ENCODE results near the gene LINGO3. TPM values are rescaled to one million over a fixed set of nuclear protein-coding genes. Genes with fewer than 3 reads are reported as not detected.

Gene LINGO3
- total and polyA plus RNA-seq, 2 experiments from 2014 or later = 0.29 to 0.45 TPM

DNA sequence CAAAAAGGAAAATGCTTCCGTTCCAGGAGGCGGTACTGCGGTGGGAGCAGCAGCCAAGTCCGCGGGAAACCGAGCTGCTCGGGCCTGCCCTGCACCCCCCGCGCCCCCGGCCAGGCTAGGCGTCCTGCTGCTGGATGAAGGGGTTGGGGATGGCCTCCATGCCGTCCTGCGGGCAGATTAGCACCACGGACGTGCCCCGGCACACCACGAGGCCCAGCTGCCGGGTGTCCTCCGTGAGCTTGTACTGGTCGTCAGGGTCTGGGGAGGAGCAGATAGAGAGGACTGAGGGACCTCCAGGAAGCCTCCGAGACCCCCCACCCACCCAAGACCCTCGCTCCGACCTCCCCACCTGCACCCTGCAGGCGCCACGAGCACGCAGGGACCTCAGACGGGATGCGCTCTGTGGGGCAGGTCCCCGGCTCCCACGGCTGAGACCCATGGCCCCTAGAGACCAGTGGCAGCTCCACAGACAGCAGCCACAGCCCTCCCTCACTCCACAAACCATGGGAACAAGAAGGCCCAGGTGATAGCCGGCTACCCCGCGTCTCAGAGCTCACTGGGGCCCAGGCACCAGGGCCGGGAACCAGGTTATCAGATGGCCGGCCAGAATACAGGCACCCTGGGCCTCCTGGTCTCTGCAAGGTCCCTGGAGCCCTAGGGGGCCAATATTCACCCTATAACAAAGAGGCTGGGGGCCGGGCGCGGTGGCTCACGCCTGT, 13.8 kb upstream of the LINGO3 start (continued):
- TF ChIP-seq, protein P1, sequence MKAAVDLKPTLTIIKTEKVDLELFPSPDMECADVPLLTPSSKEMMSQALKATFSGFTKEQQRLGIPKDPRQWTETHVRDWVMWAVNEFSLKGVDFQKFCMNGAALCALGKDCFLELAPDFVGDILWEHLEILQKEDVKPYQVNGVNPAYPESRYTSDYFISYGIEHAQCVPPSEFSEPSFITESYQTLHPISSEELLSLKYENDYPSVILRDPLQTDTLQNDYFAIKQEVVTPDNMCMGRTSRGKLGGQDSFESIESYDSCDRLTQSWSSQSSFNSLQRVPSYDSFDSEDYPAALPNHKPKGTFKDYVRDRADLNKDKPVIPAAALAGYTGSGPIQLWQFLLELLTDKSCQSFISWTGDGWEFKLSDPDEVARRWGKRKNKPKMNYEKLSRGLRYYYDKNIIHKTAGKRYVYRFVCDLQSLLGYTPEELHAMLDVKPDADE (IDR thresholded peaks at IDR 0.05) = no peak
- no peak for TF ChIP-seq EZH2 (IDR thresholded peaks at IDR 0.05; ENCODE audit: low read depth, unreplicated experiment)
- TF ChIP-seq EZH2phosphoT487 (IDR thresholded peaks at IDR 0.05; ENCODE audit: unreplicated experiment) = no peak
- no peak for TF ChIP-seq REST (IDR thresholded peaks at IDR 0.05; ENCODE audit: unreplicated experiment)
- TF ChIP-seq JUNB (IDR thresholded peaks at IDR 0.05; ENCODE audit: unreplicated experiment) = no peak
- TF ChIP-seq CREB1 (CRISPR knock-in tag; IDR thresholded peaks at IDR 0.05; ENCODE audit: low read depth) = no peak
- no peak for TF ChIP-seq ZNF331 (CRISPR knock-in tag; IDR thresholded peaks at IDR 0.05; ENCODE audit: low read depth)

DNA sequence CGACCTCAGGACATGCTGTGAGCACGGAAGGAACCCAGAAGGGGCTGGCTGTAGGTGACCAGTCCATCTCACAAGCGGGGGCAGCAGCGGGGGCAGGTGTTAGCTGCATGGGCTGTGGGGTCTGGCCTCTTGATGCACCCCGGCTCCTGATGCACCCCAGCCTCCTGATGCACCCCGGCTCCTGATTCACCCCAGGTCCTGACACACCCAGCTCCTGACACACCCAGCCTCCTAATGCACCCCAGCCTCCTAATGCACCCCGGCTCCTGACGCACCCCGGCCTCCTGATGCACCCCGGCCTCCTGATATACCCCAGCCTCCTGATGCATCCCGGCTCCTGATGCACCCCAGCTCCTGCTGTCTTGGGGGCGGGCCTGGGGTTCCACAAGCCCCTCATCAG, 13.0 kb upstream of the LINGO3 start:
- ATAC-seq (no peak), DNase-seq (ENCODE audit: low spot score) (no peak)
- peaks cover 3% of the 10 kb centered on the region; the same call in 2 of the 3 replicates for H3K4me1 Mint-ChIP-seq
- H3K4me2 ChIP-seq = no peak overlapping the region
- no peaks in the 10 kb centered on the region for H3K36me3 ChIP-seq (ENCODE audit: insufficient read depth)
- H3K27ac Mint-ChIP-seq = no peak overlapping the region
- peaks cover 8% of the 10 kb centered on the region for H3K27me3 Mint-ChIP-seq (ENCODE audit: insufficient read depth, low read depth, poor library complexity)
- no peaks in the 10 kb centered on the region for H3K9me3 Mint-ChIP-seq
- no peak overlapping the region for H2AFZ ChIP-seq
- H3K79me2 ChIP-seq (replicated peaks; ENCODE audit: insufficient read depth) = peaks cover 3% of the 10 kb centered on the region; the same call in 1 of the 2 replicates
- H3F3A ChIP-seq (replicated peaks; ENCODE audit: low read depth) = no peaks in the 10 kb centered on the region
- H3K36me3 Mint-ChIP-seq (ENCODE audit: low read depth) = peaks cover 18% of the 10 kb centered on the region
- no peaks in the 10 kb centered on the region for H3K4me1 ChIP-seq (ENCODE audit: insufficient read depth)
- no peak overlapping the region for H3K27ac ChIP-seq (ENCODE audit: low read depth)
- H3K4me3 ChIP-seq = no peak overlapping the region
- no peaks in the 10 kb centered on the region; the same call in 1 of the 2 replicates for H4K20me1 ChIP-seq (replicated peaks; ENCODE audit: insufficient read depth)
- no peaks in the 10 kb centered on the region for H3K27me3 ChIP-seq (ENCODE audit: insufficient read depth)
- H3K9me2 ChIP-seq (ENCODE audit: insufficient read depth) = no peaks in the 10 kb centered on the region
- no peak overlapping the region for H3K4me3 Mint-ChIP-seq
- no peak for TF ChIP-seq ZNF331 (CRISPR knock-in tag; IDR thresholded peaks at IDR 0.05; ENCODE audit: low read depth)
- no peak for TF ChIP-seq REST (IDR thresholded peaks at IDR 0.05; ENCODE audit: unreplicated experiment)
- TF ChIP-seq, protein P2, sequence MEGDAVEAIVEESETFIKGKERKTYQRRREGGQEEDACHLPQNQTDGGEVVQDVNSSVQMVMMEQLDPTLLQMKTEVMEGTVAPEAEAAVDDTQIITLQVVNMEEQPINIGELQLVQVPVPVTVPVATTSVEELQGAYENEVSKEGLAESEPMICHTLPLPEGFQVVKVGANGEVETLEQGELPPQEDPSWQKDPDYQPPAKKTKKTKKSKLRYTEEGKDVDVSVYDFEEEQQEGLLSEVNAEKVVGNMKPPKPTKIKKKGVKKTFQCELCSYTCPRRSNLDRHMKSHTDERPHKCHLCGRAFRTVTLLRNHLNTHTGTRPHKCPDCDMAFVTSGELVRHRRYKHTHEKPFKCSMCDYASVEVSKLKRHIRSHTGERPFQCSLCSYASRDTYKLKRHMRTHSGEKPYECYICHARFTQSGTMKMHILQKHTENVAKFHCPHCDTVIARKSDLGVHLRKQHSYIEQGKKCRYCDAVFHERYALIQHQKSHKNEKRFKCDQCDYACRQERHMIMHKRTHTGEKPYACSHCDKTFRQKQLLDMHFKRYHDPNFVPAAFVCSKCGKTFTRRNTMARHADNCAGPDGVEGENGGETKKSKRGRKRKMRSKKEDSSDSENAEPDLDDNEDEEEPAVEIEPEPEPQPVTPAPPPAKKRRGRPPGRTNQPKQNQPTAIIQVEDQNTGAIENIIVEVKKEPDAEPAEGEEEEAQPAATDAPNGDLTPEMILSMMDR (conservative IDR thresholded peaks at IDR 0.05; ENCODE audit: low read depth in 2 of 2) = no peak
- TF ChIP-seq EZH2phosphoT487 (IDR thresholded peaks at IDR 0.05; ENCODE audit: unreplicated experiment) = no peak
- TF ChIP-seq CREB1 (CRISPR knock-in tag; IDR thresholded peaks at IDR 0.05; ENCODE audit: low read depth) = no peak
- TF ChIP-seq, protein P1 (IDR thresholded peaks at IDR 0.05) = no peak
- TF ChIP-seq JUNB (IDR thresholded peaks at IDR 0.05; ENCODE audit: unreplicated experiment) = no peak
- no peak for TF ChIP-seq POLR2AphosphoS5 (IDR thresholded peaks at IDR 0.05; ENCODE audit: low read depth)
- TF ChIP-seq EZH2 (IDR thresholded peaks at IDR 0.05; ENCODE audit: low read depth, unreplicated experiment) = no peak

Data from GM23338 (cell line).